Effector CD8-positive, alpha-beta T cell (primary cell): Measurements from ENCODE around the gene CLASP2.

Experiments used
- DNase-seq: peaks from one replicate; lab custom pipeline; 2025; lab: John Stamatoyannopoulos, UW

CLASP2 gene

DNA sequence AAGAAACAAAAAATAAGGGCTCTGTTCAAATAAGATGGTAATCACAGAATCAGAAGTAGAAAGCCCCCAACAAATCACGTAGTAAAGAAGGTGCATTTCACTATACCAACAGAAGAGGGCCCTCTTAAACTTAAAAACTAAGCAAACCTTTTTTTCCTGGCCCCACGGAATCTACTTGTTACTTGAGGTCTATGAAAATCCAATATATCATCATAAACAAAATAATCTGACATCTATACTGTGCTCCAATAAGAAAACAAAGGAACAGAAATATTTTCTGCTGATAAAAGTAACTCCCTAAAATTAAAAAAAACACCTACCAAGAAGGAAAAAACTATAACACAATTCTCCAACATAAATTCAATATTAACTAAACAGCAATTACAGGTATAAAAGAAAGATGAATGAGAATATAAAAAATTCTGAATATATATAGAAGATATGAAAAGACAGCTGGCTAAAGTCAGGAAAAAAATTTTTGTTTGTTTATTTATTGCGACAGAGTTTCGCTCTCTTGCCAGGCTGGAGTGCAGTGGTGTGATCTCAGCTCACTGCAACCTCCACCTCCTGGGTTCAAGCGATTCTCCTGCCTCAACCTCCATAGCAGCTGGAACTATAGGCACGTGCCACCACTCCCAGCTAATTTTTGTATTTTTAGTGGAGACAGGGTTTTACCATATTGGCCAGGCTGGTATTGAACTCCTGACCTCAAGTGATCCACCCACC, 81.8 kb downstream of the CLASP2 start:
- DNase-seq: no peak

DNA sequence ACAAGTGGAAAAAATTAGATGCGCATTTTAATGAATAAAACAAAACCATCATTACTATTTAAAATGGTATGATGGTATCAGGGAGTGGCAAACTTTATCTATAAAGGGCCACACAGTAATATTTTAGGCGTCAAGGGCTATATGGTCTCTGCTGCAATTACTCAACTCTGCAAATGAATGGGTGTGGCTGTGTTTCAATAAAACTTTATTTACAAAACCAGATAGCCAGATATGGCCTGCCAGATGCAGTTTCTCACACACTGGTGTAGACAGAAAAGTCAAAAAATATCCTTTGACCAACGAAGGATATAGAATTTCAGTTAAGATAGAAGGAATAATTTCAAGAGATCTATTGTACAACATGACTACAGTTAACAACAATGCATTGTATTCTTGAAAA, 83.8 kb downstream of the CLASP2 start:
- DNase-seq: no peak

DNA sequence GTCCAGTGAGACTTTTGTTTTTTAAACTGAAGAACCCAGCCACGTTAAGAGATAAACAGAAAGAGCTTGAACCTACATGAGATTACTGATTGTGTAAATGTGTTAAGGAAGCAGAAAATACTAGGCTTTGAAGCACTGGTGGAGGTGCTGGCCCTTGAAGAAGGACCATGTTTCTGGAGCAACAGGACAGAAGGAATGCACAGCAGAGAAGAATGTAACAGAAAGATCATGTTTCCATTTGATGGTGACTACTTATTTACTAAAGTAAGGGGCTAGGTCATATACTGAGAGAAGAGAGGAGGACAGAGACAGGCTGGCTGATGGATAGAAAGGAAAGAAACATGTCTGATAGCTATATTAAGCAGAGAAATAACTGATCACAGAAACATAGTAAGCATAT, 88.8 kb downstream of the CLASP2 start:
- no peak for DNase-seq

DNA sequence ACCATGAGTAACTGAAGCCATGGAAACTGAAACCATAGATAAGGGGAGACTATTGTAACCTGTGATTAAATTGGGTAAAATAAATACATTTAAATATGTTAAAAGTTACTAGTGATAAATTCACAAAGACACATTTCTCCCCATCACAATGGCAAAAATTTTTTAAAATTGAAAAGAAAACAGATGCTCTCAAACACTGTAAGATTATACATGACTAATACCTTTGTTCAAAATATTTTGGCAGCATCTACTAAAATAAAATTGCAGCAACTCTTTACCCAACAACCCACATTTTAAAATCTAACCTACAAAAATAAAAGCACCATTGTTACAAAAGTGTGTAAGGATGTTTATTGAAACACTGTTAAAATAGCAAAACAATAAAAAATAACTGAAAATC, 93.3 kb downstream of the CLASP2 start:
- no peak for DNase-seq

DNA sequence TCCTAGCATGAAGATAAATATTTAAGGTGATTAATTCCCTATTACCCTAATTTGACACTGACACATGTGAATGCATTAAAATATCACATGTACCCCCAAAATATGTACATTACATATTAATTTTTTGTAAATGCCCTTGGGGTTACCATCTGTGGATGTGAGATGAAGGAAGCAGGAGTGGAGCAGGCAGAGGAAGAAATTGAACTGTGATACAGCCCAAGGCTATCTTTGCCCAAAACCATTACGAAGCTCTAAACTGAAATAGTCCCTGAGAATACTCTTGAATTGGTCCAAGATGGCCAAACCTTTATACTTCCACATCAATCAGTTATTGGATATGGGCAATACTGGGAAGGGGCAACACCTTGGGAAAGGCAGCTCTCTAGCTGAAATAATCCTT, 105.0 kb downstream of the CLASP2 start:
- no peak for DNase-seq

DNA sequence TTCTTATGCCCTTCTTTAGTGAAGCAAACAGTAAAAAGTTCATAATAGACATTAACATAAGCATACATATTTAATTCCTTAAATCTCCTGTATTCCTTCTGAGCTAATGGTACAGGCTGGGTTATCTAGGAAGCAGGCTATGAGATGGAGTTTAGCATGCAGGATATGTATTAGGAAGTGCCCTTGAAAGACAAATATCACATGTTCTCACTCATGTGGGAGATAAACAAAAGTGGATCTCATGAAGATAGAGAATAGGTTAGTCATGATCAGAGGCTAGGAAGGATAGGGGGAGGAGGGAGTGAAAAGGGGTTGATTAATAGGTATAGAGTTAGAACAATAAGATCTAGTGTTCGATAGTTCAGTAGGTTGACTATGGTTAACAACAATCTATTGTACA, 105.4 kb downstream of the CLASP2 start:
- DNase-seq: no peak

DNA sequence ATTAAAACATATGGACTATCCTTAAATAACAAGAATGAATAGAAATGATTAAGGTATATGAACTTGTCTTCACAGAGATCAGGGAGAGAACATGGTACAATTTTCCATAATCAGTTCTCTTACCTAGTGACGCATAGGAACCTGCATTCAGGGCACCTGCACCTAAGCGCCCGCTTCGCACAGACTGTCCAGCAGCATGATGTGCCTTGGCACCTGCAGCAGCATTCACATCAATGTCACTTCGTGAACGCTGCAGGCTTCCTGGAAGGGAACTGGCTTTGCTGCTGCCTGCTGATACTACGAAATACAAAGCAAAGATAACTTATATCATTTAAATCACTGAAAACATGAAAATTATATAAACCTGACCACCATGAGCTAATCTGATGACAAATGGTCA, 115.2 kb downstream of the CLASP2 start:
- DNase-seq: no peak

DNA sequence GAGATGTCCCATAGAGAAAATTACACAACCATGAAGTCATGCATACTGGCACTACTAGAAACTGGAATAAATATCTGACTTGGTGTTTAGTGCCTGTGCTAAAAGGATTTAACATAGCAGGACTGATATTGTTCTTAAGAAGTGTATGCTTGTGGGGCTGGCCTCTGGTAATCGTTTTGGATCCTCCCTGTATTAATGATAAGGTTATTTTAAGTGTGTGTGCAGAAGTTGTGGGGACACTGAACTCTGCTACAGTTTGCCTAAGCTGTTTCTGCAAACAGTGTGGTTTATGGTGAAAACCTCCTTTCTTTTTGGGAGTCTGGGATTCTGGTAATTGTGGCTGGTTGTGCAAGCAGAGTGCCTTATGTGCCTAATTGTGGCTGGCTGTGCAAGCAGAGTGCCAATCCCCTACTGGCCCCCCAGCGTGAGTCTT, 120.8 kb downstream of the CLASP2 start:
- no peak for DNase-seq

DNA sequence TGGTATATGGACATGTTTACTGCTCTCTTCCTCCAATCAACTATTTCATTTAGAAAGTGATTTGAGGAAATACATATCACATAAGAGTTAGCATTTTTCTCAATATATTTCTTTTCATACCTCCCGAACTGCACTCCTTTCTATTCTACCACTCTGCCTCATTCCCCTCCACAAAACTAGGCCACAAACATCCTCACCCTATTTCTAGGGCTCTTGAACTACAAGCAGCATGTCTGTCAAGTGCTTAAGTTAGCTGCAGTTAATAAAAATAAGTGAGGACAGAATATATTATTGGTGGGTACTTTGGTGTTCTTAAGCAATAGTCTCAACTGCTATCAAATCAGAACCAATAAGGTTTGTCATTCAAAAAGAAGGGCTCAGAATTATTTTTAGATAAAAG, 125.1 kb downstream of the CLASP2 start:
- DNase-seq: no peak

DNA sequence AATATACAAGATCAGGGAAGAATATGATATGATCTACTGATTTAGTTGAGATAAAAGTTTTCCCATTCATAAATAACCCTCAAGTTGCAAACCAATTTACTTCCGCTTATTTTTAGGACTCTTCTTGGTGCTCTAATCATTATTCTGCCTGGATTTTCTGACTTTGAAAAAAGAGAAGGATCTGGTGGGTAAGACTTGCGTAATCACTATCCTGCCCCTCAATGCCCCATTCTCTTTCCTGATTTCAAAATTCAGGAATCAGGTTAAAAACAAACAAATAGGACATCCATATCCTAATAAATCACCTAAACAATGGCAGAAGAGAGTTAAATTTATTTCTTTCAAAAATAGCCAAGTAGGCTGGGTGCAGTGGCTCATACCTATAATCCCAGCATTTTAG, 127.5 kb downstream of the CLASP2 start:
- no peak for DNase-seq

DNA sequence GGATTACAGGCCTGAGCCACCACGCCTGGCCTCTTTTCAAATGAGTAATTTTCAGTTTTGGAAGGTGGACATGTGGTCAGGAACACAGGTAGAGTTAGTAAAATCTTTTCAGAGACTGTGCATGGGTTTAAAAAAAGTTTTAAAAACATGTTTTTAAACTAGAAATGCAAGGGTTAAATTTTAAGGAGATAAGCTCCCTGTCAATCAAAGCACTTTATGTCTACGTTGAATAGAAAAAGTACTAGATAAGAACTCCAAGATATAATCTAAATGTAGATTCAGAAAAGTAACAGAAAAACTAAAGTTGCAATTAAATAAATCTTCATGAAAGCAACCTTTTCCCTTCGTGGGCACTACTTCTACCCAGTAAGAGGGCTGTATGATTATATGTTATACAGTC, 131.7 kb downstream of the CLASP2 start:
- no peak for DNase-seq

DNA sequence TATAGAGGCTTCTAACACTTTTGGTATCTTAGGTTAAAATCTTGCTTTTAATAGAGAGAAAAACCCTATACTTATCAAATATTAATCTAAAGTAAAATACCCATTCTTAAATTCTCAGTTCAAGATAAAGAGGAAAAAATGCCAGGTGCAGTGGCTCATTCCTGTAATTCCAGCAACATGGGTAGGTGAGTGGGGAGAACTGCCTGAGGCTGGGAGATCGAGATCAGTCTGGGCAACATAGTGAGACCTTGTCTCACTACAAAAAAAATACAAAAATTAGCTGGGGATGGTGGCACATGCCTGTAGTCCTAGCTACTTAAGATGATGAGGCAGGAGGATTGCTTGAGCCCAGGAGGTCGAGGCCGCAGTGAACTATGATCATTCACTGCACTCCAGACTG, 135.8 kb downstream of the CLASP2 start:
- DNase-seq: no peak

DNA sequence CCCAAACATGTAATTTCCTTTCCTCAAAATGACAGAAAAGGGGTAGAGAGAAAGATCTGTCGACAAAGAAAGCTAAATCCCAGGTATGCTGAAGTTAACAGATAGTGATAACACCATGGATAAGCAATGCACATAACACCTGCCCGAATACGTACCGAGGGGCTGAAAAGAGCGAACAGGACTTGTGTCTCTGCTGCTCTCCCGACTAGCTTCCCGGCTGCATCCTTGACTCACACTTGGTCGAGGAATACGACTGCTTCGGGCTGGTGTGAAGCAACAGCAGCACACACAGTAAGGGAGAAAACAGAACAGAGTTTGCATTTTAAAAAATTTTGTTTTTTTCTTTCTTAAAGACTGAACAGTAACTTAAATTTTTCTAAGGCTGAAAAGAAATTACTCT, 136.4 kb downstream of the CLASP2 start:
- DNase-seq: no peak

DNA sequence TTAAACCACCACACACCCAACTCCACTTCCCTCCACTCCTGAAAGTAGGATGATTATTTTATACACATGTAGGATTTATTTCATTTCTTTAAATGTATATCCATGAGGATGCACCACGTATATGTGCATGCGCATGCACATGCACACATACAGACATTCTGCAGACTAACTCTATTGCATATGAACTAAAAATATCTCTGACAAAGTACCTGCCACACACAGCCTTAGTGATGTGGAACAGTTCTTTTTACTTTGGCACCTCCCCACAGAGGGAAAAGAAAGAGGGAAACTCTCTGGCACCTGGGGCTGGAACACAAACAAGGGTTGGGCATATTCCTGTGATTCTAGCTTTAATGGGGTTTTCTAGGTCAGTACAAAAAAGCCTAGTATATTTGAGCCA, 138.2 kb downstream of the CLASP2 start:
- no peak for DNase-seq

DNA sequence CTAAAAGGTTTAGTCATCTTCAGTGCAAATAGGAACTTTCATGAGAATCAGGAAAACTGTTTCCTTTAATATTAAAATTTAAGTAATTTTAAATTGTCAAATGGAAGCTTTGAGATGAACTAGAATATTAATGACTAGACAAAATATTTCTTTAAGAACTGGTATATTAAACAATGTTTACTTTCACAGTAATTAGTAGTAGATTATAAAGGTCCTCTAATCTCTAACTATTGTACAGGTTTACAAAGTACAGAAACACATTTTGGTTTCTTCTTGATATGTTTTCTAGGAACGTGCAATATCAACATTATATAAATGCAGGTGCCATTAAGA, 138.9 kb downstream of the CLASP2 start:
- no peak for DNase-seq

DNA sequence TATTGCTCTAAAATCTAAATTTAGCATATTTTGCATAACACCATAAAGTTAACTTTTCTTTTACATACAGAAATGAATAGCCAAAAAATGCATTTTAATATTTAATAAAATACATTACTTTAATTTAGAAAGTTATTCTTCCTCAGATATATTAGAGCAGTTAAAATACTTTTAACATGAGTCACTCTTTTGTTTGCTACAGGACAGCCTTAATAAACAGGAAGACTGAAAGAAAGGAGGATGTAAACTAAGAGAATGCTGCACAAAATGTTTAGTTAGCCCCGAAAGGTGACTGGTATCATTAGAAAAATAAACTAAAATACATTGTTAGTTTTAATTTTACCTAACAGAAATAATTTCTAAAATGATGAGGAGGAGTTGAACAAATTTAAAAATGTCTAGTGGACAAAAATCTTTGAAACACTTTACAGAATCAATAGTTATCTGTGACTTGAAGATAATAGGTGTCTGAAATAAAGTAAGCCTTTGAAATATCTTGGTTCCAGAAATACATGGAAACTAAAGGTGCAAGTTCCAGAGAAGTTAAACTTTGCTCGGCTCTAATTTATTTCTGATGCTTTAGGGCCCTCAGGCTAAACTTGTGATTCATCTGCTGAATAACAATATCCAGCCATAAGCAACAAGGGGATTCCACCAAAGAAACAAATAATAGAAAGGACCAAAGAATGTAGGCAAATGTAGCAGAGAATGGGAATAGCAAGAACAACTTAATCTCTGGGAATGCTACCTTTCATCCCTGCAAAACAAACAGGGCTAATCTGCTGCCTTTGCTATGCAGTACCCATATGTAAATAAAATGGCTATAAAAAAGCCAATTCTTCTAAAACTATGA, 139.5 kb downstream of the CLASP2 start:
- DNase-seq: no peak

DNA sequence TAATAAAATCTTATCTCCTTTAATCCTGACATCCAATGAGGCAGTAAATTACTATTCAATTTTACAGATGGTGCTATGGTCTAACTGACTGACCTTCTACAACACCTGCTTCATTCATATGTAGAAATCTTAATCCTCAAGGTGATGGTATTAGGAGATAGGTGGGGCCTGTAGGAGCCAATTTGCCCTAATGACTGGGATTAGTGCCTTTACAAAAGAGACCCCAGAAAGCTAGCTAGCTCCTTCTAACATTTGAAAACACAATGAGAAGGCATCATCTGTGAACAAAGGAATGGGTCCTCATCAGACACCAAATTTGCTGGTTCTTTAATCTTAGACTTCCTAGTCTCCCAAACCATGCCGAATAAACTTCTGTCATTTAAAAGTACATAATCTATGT, 140.5 kb downstream of the CLASP2 start:
- no peak for DNase-seq

DNA sequence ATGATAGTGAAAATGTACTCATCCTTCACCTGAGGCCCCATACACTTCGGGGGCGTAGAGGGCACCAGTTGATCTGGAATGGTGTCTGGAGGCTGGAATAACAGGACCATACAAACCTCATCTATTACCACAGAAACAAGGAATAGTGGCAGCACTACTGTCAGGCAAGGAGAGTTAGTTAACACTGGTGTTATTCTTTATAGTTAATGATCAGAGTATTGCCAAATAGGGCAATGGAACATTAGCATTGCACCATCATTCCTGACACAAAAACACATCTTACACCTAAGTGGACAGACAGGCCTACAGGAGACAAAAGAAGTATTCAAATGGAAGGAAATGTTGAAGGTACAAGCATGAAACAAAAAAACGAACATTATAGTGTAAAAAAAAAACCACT, 140.9 kb downstream of the CLASP2 start:
- no peak for DNase-seq

DNA sequence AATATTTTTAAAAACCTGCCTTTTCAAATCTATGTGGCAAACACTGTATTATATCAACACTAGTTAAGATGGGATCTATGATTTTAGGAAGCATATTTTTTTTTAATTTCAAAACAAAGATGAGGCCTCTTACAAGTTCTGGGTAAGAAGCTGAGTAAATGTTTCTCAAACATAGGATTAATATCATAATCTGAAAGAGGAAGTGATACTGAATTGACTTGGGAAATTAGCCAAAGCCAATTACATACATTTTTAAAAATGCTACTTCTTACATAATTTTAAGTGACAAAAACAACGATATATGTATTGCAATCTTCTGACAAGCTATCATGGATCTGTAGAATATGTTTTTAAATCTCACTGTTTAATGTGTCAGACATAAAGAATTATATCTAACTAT, 142.7 kb downstream of the CLASP2 start:
- no peak for DNase-seq

DNA sequence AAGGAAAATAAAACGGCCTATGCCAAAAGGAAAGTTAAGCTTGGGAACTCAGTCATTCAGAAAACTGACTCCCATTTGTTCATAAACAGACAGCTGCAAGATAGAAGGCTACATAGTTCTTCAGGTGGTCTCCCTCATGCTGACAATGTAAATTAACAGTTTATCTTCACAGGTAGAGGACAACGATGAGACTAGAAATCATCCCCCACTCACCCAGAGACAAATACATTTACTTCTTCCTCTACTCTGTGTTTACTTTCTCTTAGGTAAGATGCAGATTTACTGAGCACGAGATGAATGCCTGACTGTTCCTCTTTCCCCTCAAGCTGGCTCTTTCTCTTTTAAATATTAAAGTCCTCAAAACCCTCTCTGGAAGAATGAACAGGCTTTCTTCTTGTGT, 160.2 kb downstream of the CLASP2 start:
- DNase-seq: no peak

DNA sequence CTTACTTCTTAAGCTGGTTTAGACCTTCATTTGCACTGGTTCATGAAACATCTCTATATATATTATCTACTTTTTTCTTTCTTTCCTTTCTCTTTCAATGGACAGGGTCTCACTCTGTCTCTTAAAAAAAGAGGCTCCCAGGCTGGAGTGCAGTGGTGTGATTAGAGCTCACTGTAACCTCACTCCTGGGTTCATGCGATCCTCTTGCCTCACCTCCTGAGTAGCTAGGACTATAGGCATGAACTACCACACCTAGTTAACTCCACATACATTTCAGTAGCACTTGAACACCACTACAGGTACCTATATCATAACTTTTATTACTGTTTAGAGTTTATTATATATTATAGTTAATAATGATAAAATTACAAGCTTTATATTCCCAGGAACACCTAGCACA, 160.8 kb downstream of the CLASP2 start:
- DNase-seq: no peak

DNA sequence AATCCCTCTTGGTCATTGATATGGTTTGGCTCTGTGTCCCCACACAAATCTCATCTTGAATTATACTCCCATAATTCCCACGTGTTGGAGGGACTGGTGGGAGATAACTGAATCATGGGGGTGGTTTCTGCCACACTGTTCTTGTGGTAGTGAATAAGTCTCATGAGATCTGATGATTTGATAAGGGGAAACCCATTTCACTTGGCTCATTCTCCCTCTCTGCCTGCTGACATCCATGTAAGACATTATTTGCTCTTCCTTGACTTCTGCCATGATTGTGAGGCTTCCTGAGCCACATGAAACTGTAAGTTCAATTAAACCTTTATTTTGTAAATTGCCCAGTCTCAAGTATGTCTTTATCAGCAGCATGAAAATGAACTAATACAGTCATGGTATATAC, 171.0 kb downstream of the CLASP2 start:
- DNase-seq: no peak

DNA sequence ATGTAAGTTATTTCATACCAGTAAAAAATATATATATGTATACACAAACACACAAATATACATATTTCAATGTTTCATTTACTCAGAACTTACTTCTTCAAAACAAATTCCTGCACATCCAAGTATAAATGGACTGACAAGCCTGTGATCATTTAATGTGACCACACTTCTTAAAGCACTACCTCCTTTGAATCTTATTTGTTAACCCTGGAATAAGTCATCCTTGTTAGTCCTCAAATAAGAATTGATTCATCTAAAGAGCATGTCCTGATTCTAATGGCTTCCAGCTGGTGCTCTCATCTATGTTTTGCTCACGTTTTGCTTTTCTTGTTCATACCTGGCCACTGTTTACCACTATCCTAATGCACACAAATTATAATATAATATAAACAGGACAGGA, 173.9 kb downstream of the CLASP2 start:
- no peak for DNase-seq

DNA sequence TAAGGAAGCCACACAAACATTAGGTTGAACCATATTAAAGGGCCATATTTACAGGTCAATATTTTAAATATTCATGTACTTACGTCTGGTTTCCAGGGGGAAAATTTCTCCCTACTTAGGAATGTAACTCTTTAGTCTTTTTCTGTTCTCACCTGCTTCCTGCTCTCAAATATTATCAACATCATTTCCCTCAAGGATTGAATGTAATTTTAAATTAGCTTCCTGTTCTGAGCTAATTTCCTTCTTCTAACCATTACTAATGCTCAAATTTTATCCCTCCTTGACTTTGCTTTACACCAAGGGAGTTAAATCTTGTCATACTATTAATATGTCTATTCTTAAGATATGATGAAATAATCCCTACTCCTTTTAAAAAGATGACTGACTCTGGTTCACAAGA, 174.5 kb downstream of the CLASP2 start:
- no peak for DNase-seq
